Testis (tissue), 3 donors: ENCODE data around the gene PISD. TPM values are rescaled to one million over a fixed set of nuclear protein-coding genes. Genes with fewer than 3 reads are reported as not detected.

Experiments
- DNase-seq: peaks from one replicate; pipeline ENCODE4 v3.0.0-alpha.2; 2019
- H3K27ac ChIP-seq, 2 donors: fragments of 200-600 bp; sonication (generic); one replicate each; pipeline ENCODE4 v1.5.1; 2019
- H3K27me3 ChIP-seq: fragments of 200-600 bp; sonication (generic); one replicate; pipeline ENCODE4 v1.5.1; 2019
- H3K36me3 ChIP-seq: fragments of 200-600 bp; sonication (generic); one replicate; pipeline ENCODE4 v1.5.1; 2017; ENCODE audit warnings: low read depth; ENCODE audit errors: missing control alignments
- H3K4me1 ChIP-seq: fragments of 200-600 bp; sonication (generic); one replicate; pipeline ENCODE4 v1.5.1; 2019
- H3K4me3 ChIP-seq, 2 donors: fragments of 200-600 bp; sonication (generic); one replicate each; pipeline ENCODE4 v1.5.1; 2017 to 2019
- H3K9me3 ChIP-seq: fragments of 200-600 bp; sonication (generic); one replicate; pipeline ENCODE4 v1.5.1; 2017
- CTCF ChIP-seq, 3 experiments: fragments of 450-650 bp in 2 of 3; fragments of 200-600 bp in 1 of 3; sonication (generic) in 1 of 3; IDR thresholded peaks; one replicate each; pipeline ENCODE4 v1.5.1; 2016 to 2019; ENCODE audit warnings: antibody characterized with exemption in 3 of 3, mild to moderate bottlenecking in 2 of 3, moderate library complexity in 1 of 3
- POLR2A ChIP-seq: fragments of 450-650 bp; IDR thresholded peaks from one replicate; pipeline ENCODE4 v1.6.1; 2017; ENCODE audit warnings: antibody characterized with exemption, mild to moderate bottlenecking, moderate library complexity
- WGBS, 2 donors: methylation state at CpG; one replicate each; pipeline ENCODE4 v1.1.5; 2018; 5-methylcytosine and 5-hydroxymethylcytosine counted together
- intact Hi-C: fragments of 100-400 bp; cut with DNase I; formaldehyde crosslinking; loops from one replicate; pipeline ENCODE4 v1.15.1; 2023; ENCODE audit warnings: low total_unique reads
- polyA plus RNA-seq: library from polyadenylated mRNA; stranded (reverse); fragments of 350-450 nt; fragmentation: Illumina TruSeq; extraction: RNeasy Lipid Tissue Mini Kit (QIAGEN cat#74804); gene quantifications from one replicate; pipeline ENCODE4 v1.2.3, GENCODE V29; 2014; ENCODE audit warnings: low read depth, low replicate concordance; ENCODE audit not compliant: insufficient read depth
- total RNA-seq, 2 donors: library from RNA; depleted of rRNA; stranded (reverse); fragments of >200 nt; gene quantifications; one replicate each; pipeline ENCODE4 v1.2.3, GENCODE V29; 2016

Gene PISD
- total and polyA plus RNA-seq, 3 donors from 2014 or later = 93.5 to 126 (median 120) TPM

GRCh38 chr22:31619611-31620300 lies 42.3 kb downstream of the PISD start:
- H3K9me3 ChIP-seq = no peaks in the 10 kb centered on the region
- TF ChIP-seq POLR2A (no peak), CTCF (IDR thresholded peaks at IDR 0.05) (no peak)
- WGBS, 2 donors = 92 to 96% methylated on average over 4 to 14 of the region's 14 CpGs
- H3K36me3 ChIP-seq = no peaks in the 10 kb centered on the region
- H3K27me3 ChIP-seq = no peaks in the 10 kb centered on the region
- no peak for DNase-seq
- H3K4me1 ChIP-seq = peaks cover 17% of the 10 kb centered on the region
- no peak overlapping the region for H3K27ac ChIP-seq
- intact Hi-C loops = loop anchor here (10.0 kb wide), 1 partner anchor 55 kb away; no protein-coding TSS in a partner anchor
- H3K4me3 ChIP-seq = no peak overlapping the region

GRCh38 chr22:31618471-31619176 lies 43.4 kb downstream of the PISD start:
- Histone ChIP-seq H3K27ac (no peak overlapping the region), H3K4me3 (no peak overlapping the region), H3K4me1 (peaks cover 10% of the 10 kb centered on the region), H3K9me3 (no peaks in the 10 kb centered on the region), H3K36me3 (no peaks in the 10 kb centered on the region), H3K27me3 (no peaks in the 10 kb centered on the region)
- intact Hi-C loops = no loop called here
- WGBS, 2 donors = 76 to 90% methylated on average over 5 of the region's 5 CpGs
- DNase-seq = no peak
- TF ChIP-seq CTCF (IDR thresholded peaks at IDR 0.05) (no peak), POLR2A (no peak)

GRCh38 chr22:31618057-31618456 lies 44.0 kb downstream of the PISD start:
- intact Hi-C loops = no loop called here
- no peak for TF ChIP-seq CTCF (IDR thresholded peaks at IDR 0.05)
- TF ChIP-seq POLR2A = no peak
- Histone ChIP-seq H3K27ac (no peak overlapping the region), H3K36me3 (no peaks in the 10 kb centered on the region), H3K4me3 (no peak overlapping the region), H3K4me1 (peaks cover 8% of the 10 kb centered on the region), H3K9me3 (no peaks in the 10 kb centered on the region), H3K27me3 (no peaks in the 10 kb centered on the region)
- 89 to 98% methylated on average over 12 to 17 of the region's 17 CpGs for WGBS, 2 donors
- no peak for DNase-seq

GRCh38 chr22:31616315-31616980 lies 45.6 kb downstream of the PISD start:
- DNase-seq = no peak
- intact Hi-C loops = no loop called here
- Histone ChIP-seq H3K27ac (peak overlapping the region in 1 of 2 donors; percentile 35), H3K9me3 (no peaks in the 10 kb centered on the region), H3K4me3 (no peak overlapping the region), H3K36me3 (no peaks in the 10 kb centered on the region), H3K4me1 (peaks cover 8% of the 10 kb centered on the region), H3K27me3 (no peaks in the 10 kb centered on the region)
- WGBS, 2 donors = 81 to 83% methylated on average over 5 to 9 of the region's 9 CpGs
- TF ChIP-seq POLR2A (no peak), CTCF (IDR thresholded peaks at IDR 0.05) (no peak)
